Smooth muscle cell (in vitro differentiated cells): Measurements from ENCODE around the gene ACTBL2. TPM values are rescaled to one million over a fixed set of nuclear protein-coding genes. Genes with fewer than 3 reads are reported as not detected.

Source experiments
- DNase-seq: peaks from one replicate; lab custom pipeline; 2025; ENCODE audit not compliant: unreplicated experiment; lab: John Stamatoyannopoulos, UW
- H2AFZ ChIP-seq: fragments of 200-600 bp; sonication (generic); 2 replicates; pipeline ENCODE4 v1.6.0; 2016; ENCODE audit warnings: antibody characterized with exemption, low read depth, mild to moderate bottlenecking
- H3F3A ChIP-seq: fragments of 200-600 bp; sonication (generic); 2 replicates; pipeline ENCODE4 v1.6.0; 2017; ENCODE audit warnings: antibody characterized with exemption, low read depth
- H3K27ac ChIP-seq: fragments of 200-600 bp; sonication (generic); 2 replicates; pipeline ENCODE4 v1.5.1; 2016; ENCODE audit warnings: low read depth, mild to moderate bottlenecking
- H3K27me3 ChIP-seq: fragments of 200-600 bp; sonication (generic); 2 replicates; pipeline ENCODE4 v1.6.1; 2016; ENCODE audit warnings: low read depth, mild to moderate bottlenecking
- H3K36me3 ChIP-seq: fragments of 200-600 bp; sonication (generic); 2 replicates; pipeline ENCODE4 v1.5.1; 2016; ENCODE audit warnings: low read depth
- H3K4me1 ChIP-seq: fragments of 200-600 bp; sonication (generic); 2 replicates; pipeline ENCODE4 v1.5.1; 2016; ENCODE audit warnings: low read depth
- H3K4me2 ChIP-seq: fragments of 200-600 bp; sonication (generic); 2 replicates; pipeline ENCODE4 v1.6.0; 2016; ENCODE audit warnings: mild to moderate bottlenecking
- H3K4me3 ChIP-seq: fragments of 200-600 bp; sonication (generic); 2 replicates; pipeline ENCODE4 v1.5.1; 2016; ENCODE audit warnings: mild to moderate bottlenecking
- H3K79me2 ChIP-seq: fragments of 200-600 bp; sonication (generic); 2 replicates; pipeline ENCODE4 v1.6.0; 2016; ENCODE audit warnings: low read depth, mild to moderate bottlenecking
- H3K9ac ChIP-seq: fragments of 200-600 bp; sonication (generic); 2 replicates; pipeline ENCODE4 v1.6.0; 2016; ENCODE audit warnings: low read depth
- H3K9me3 ChIP-seq: fragments of 200-600 bp; sonication (generic); replicated peaks from 2 replicates; pipeline ENCODE4 v1.5.1; 2016; ENCODE audit warnings: low read depth
- H4K20me1 ChIP-seq: fragments of 200-600 bp; sonication (generic); 2 replicates; pipeline ENCODE4 v1.6.0; 2016; ENCODE audit warnings: low read depth
- WGBS: methylation state at CpG from one replicate; pipeline ENCODE4 v1.1.7; 2016; ENCODE audit warnings: low lambda C conversion rate; 5-methylcytosine and 5-hydroxymethylcytosine counted together
- polyA plus RNA-seq: library from polyadenylated mRNA; unstranded; fragments of >200 nt; fragmentation: Nextera tagmentation; extraction: Ambion mirVana; gene quantifications from 2 replicates; pipeline ENCODE4 v1.2.1, GENCODE V29; 2016
- total RNA-seq: library from RNA; depleted of rRNA; stranded (reverse); fragments of >200 nt; gene quantifications from 2 replicates; pipeline ENCODE4 v1.2.3, GENCODE V29; 2014
- TF ChIP-seq, protein P1 (sequence below): fragments of 200-600 bp; sonication (generic); IDR thresholded peaks from 2 replicates; pipeline ENCODE4 v1.5.1; 2017; ENCODE audit warnings: borderline replicate concordance, mild to moderate bottlenecking, antibody characterized with exemption; ENCODE audit not compliant: insufficient read depth, poor library complexity, severe bottlenecking

ACTBL2 gene
- total and polyA plus RNA-seq, 2 experiments from 2014 or later, result 1.3 to 3.6 TPM

- Histone ChIP-seq H3K36me3 (no peaks in the 10 kb centered on the region), H2AFZ (no peak overlapping the region), H4K20me1 (no peaks in the 10 kb centered on the region), H3K9ac (no peak overlapping the region), H3F3A (no peaks in the 10 kb centered on the region), H3K27ac (no peak overlapping the region), H3K4me2 (no peak overlapping the region), H3K27me3 (no peaks in the 10 kb centered on the region), H3K4me3 (no peak overlapping the region), H3K9me3 (no peaks in the 10 kb centered on the region), H3K4me1 (no peaks in the 10 kb centered on the region), H3K79me2 (no peaks in the 10 kb centered on the region)
- TF ChIP-seq, protein P1, sequence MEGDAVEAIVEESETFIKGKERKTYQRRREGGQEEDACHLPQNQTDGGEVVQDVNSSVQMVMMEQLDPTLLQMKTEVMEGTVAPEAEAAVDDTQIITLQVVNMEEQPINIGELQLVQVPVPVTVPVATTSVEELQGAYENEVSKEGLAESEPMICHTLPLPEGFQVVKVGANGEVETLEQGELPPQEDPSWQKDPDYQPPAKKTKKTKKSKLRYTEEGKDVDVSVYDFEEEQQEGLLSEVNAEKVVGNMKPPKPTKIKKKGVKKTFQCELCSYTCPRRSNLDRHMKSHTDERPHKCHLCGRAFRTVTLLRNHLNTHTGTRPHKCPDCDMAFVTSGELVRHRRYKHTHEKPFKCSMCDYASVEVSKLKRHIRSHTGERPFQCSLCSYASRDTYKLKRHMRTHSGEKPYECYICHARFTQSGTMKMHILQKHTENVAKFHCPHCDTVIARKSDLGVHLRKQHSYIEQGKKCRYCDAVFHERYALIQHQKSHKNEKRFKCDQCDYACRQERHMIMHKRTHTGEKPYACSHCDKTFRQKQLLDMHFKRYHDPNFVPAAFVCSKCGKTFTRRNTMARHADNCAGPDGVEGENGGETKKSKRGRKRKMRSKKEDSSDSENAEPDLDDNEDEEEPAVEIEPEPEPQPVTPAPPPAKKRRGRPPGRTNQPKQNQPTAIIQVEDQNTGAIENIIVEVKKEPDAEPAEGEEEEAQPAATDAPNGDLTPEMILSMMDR, result no peak
- 62% methylated on average over 1 of the region's 1 CpG for WGBS
- DNase-seq, result no peak
Measured at GRCh38 chr5:57511321-57511720, 28.7 kb upstream of the ACTBL2 start.

- H3K9me3 ChIP-seq, result no peaks in the 10 kb centered on the region
- H3K4me2 ChIP-seq, result no peak overlapping the region
- no peak for DNase-seq
- no peaks in the 10 kb centered on the region for H3K4me1 ChIP-seq
- no peaks in the 10 kb centered on the region for H3K36me3 ChIP-seq
- TF ChIP-seq, protein P1, result no peak
- H3K9ac ChIP-seq, result no peak overlapping the region
- 94% methylated on average over 3 of the region's 3 CpGs for WGBS
- H2AFZ ChIP-seq, result no peak overlapping the region
- H3K79me2 ChIP-seq, result no peaks in the 10 kb centered on the region
- H3K27ac ChIP-seq, result no peak overlapping the region
- peaks cover 5% of the 10 kb centered on the region for H3F3A ChIP-seq
- H4K20me1 ChIP-seq, result no peaks in the 10 kb centered on the region
- no peaks in the 10 kb centered on the region for H3K27me3 ChIP-seq
- no peak overlapping the region for H3K4me3 ChIP-seq
Measured at GRCh38 chr5:57509501-57510260, 27.1 kb upstream of the ACTBL2 start.

DNA sequence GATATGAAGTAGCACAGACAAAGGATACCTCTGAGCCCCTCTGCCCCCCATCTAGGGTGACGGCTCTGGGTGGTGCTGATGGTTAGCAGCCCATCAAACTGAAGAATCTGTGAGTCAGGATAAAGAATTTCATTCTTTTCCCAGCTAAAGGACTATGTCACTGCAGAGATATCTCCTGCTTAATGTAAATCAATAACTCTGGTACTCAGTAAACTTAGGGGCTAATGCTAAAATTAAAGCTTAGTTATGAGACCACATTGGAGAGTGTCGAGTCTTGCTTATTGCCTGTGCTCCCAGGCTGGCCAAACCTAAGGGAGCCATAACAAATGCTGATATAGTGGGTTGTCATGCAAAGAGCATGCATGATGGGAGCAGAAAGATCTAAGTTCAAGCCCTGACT lies 25.6 kb upstream of the ACTBL2 start:
- no peak overlapping the region for H2AFZ ChIP-seq
- DNase-seq, result no peak
- WGBS, result 86% methylated on average over 2 of the region's 2 CpGs
- no peaks in the 10 kb centered on the region for H4K20me1 ChIP-seq
- no peaks in the 10 kb centered on the region for H3K9me3 ChIP-seq
- H3K36me3 ChIP-seq, result no peaks in the 10 kb centered on the region
- H3K79me2 ChIP-seq, result no peaks in the 10 kb centered on the region
- no peak overlapping the region for H3K4me2 ChIP-seq
- no peak overlapping the region for H3K4me3 ChIP-seq
- no peaks in the 10 kb centered on the region for H3K27me3 ChIP-seq
- H3K9ac ChIP-seq, result no peak overlapping the region
- H3F3A ChIP-seq, result peaks cover 7% of the 10 kb centered on the region
- H3K27ac ChIP-seq, result no peak overlapping the region
- TF ChIP-seq, protein P1, result no peak
- no peaks in the 10 kb centered on the region for H3K4me1 ChIP-seq
